Aorta (tissue), 5 donors: ENCODE data around the gene COBLL1. TPM values are rescaled to one million over a fixed set of nuclear protein-coding genes. Genes with fewer than 3 reads are reported as not detected.

Experiments used
- ATAC-seq: fragments of 200-7000 bp; cut with Tn5 transposase; one replicate; pipeline ENCODE4 v1.9.1; 2022; ENCODE audit warnings: moderate library complexity; ENCODE audit not compliant: low FRiP score
- DNase-seq, 2 donors: peaks; one replicate each; pipeline ENCODE4 v3.0.0-alpha.2; 2020
- H3K27ac ChIP-seq, 2 donors: one replicate each; pipeline ENCODE4 v1.5.1; 2013; ENCODE audit warnings: low read length in 2 of 2, mild to moderate bottlenecking in 2 of 2, moderate library complexity in 2 of 2, control low read depth in 1 of 2, inconsistent platforms in 1 of 2, low read depth in 1 of 2
- H3K27me3 ChIP-seq, 2 donors: one replicate each; pipeline ENCODE4 v1.6.1; 2013; ENCODE audit warnings: control low read depth in 1 of 2, low read length in 1 of 2, mild to moderate bottlenecking in 1 of 2, moderate library complexity in 1 of 2; ENCODE audit not compliant: insufficient read depth in 2 of 2, control insufficient read depth in 1 of 2
- H3K36me3 ChIP-seq, 2 donors: one replicate each; pipeline ENCODE4 v1.6.1; 2013; ENCODE audit warnings: control low read depth in 1 of 2, low read length in 1 of 2, mild to moderate bottlenecking in 1 of 2; ENCODE audit not compliant: insufficient read depth in 2 of 2, control insufficient read depth in 1 of 2
- H3K4me1 ChIP-seq, 2 donors: one replicate each; pipeline ENCODE4 v1.6.1; 2013; ENCODE audit warnings: low read length in 2 of 2, control low read depth in 1 of 2, mild to moderate bottlenecking in 1 of 2, moderate library complexity in 1 of 2; ENCODE audit not compliant: insufficient read depth in 2 of 2, control insufficient read depth in 1 of 2
- H3K4me3 ChIP-seq, 2 donors: one replicate each; pipeline ENCODE4 v1.5.1; 2013; ENCODE audit warnings: low read length in 2 of 2, control low read depth in 1 of 2, mild to moderate bottlenecking in 1 of 2
- H3K9me3 ChIP-seq: one replicate; pipeline ENCODE4 v1.6.1; 2013; ENCODE audit warnings: mild to moderate bottlenecking, low read length; ENCODE audit not compliant: control insufficient read depth
- WGBS, 2 donors: extraction: QIAGEN DNeasy Blood & Tissue Kit; methylation state at CpG; one replicate each; pipeline ENCODE4 v1.1.7; 2013; 5-methylcytosine and 5-hydroxymethylcytosine counted together
- intact Hi-C, 2 donors: fragments of 100-400 bp; cut with DNase I; formaldehyde crosslinking; loops; one replicate each; pipeline versions ENCODE4 v1.14.2 to v1.15.0; 2022
- polyA plus RNA-seq, 2 donors: library from polyadenylated mRNA; stranded (reverse); fragments of 200-250 nt; gene quantifications; one replicate each; pipeline ENCODE4 v1.2.3, GENCODE V29; 2013
- total RNA-seq, 2 donors: library from RNA; stranded (reverse); fragmentation: NEBNext Ultra II Directional; extraction: Animal tissue kit (Norgen Biotek cat#: 25700); gene quantifications; one replicate each; pipeline ENCODE4 v1.2.1, GENCODE V29; 2021
- donor health status: healthy with polysubstance abuse.
- donor health status: Bipolar disorder and iron deficiency.
- donor health status: DM: no; HTN: no; CAD: no.
- donor health status: DM: no; HTN: no; CAD: no.
- donor health status: DM: yes; HTN: yes; CAD: no.

Gene COBLL1
- total and polyA plus RNA-seq, 4 donors = 20.2 to 101 (median 42.8) TPM

GRCh38 chr2:164677271-164677670 lies 164.4 kb downstream of the COBLL1 start:
- no peaks in the 10 kb centered on the region for H3K27me3 ChIP-seq
- no peak overlapping the region for H3K4me3 ChIP-seq
- ATAC-seq (no peak), DNase-seq (no peak)
- no peaks in the 10 kb centered on the region for H3K9me3 ChIP-seq
- intact Hi-C loops = no loop called here
- no peak overlapping the region for H3K27ac ChIP-seq
- peaks cover 0 to 5% of the 10 kb centered on the region in 2 donors for H3K36me3 ChIP-seq
- no peaks in the 10 kb centered on the region for H3K4me1 ChIP-seq
- WGBS, 2 donors = 88 to 89% methylated on average over 1 of the region's 1 CpG

- no peaks in the 10 kb centered on the region for H3K9me3 ChIP-seq
- 90 to 94% methylated on average over 2 of the region's 2 CpGs for WGBS, 2 donors
- no peak for DNase-seq
- H3K36me3 ChIP-seq = no peaks in the 10 kb centered on the region
- H3K27me3 ChIP-seq = no peaks in the 10 kb centered on the region
- H3K27ac ChIP-seq = no peak overlapping the region
- intact Hi-C loops = no loop called here
- no peak for ATAC-seq
- H3K4me3 ChIP-seq = no peak overlapping the region
- H3K4me1 ChIP-seq = peaks cover 0 to 3% of the 10 kb centered on the region in 2 donors
These were observed 165.9 kb downstream of the COBLL1 start for GRCh38 chr2:164675687-164676086.

- Histone ChIP-seq H3K27ac (no peak overlapping the region), H3K9me3 (no peaks in the 10 kb centered on the region), H3K36me3 (no peaks in the 10 kb centered on the region), H3K4me1 (peaks cover 0 to 3% of the 10 kb centered on the region in 2 donors), H3K4me3 (no peak overlapping the region), H3K27me3 (no peaks in the 10 kb centered on the region)
- ATAC-seq (no peak), DNase-seq (no peak)
- 86 to 88% methylated on average over 2 of the region's 2 CpGs for WGBS, 2 donors
- intact Hi-C loops = no loop called here
These were observed 166.6 kb downstream of the COBLL1 start for GRCh38 chr2:164675027-164675426.

GRCh38 chr2:164671664-164672396 lies 169.8 kb downstream of the COBLL1 start:
- no peak for DNase-seq
- H3K36me3 ChIP-seq = no peaks in the 10 kb centered on the region
- peak; percentile 64 for ATAC-seq
- intact Hi-C loops = loop anchor here in 1 of 2 donors (5.0 kb wide), 1 partner anchor 50 kb away; the partner anchor contains the start of gene GRB14
- peaks cover 0 to 3% of the 10 kb centered on the region in 2 donors for H3K4me1 ChIP-seq
- no peak overlapping the region for H3K27ac ChIP-seq
- no peak overlapping the region for H3K4me3 ChIP-seq
- H3K9me3 ChIP-seq = no peaks in the 10 kb centered on the region
- 71 to 74% methylated on average over 4 of the region's 4 CpGs for WGBS, 2 donors
- H3K27me3 ChIP-seq = no peaks in the 10 kb centered on the region

GRCh38 chr2:164669291-164669690 lies 172.3 kb downstream of the COBLL1 start:
- Histone ChIP-seq H3K36me3 (no peaks in the 10 kb centered on the region), H3K4me3 (no peak overlapping the region), H3K4me1 (peaks cover 0 to 3% of the 10 kb centered on the region in 2 donors), H3K9me3 (no peaks in the 10 kb centered on the region), H3K27me3 (no peaks in the 10 kb centered on the region), H3K27ac (no peak overlapping the region)
- intact Hi-C loops = no loop called here
- ATAC-seq (no peak), DNase-seq (no peak)

- no peak for DNase-seq
- no peaks in the 10 kb centered on the region for H3K9me3 ChIP-seq
- intact Hi-C loops = no loop called here
- no peaks in the 10 kb centered on the region for H3K27me3 ChIP-seq
- peaks cover 0 to 3% of the 10 kb centered on the region in 2 donors for H3K4me1 ChIP-seq
- H3K27ac ChIP-seq = no peak overlapping the region
- H3K4me3 ChIP-seq = no peak overlapping the region
- ATAC-seq = no peak
- no peaks in the 10 kb centered on the region for H3K36me3 ChIP-seq
- 90 to 92% methylated on average over 2 of the region's 2 CpGs for WGBS, 2 donors
These were observed 174.1 kb downstream of the COBLL1 start for GRCh38 chr2:164667566-164667965.

GRCh38 chr2:164664070-164664469 lies 177.6 kb downstream of the COBLL1 start:
- Histone ChIP-seq H3K9me3 (no peaks in the 10 kb centered on the region), H3K36me3 (no peaks in the 10 kb centered on the region), H3K4me3 (no peak overlapping the region), H3K27me3 (no peaks in the 10 kb centered on the region), H3K4me1 (no peaks in the 10 kb centered on the region), H3K27ac (no peak overlapping the region)
- no peak for ATAC-seq
- intact Hi-C loops = no loop called here
- no peak for DNase-seq

GRCh38 chr2:164662868-164663631 lies 178.6 kb downstream of the COBLL1 start:
- DNase-seq = no peak
- no peak for ATAC-seq
- Histone ChIP-seq H3K27ac (no peak overlapping the region), H3K27me3 (no peaks in the 10 kb centered on the region), H3K9me3 (no peaks in the 10 kb centered on the region), H3K4me3 (no peak overlapping the region), H3K36me3 (no peaks in the 10 kb centered on the region), H3K4me1 (no peaks in the 10 kb centered on the region)
- intact Hi-C loops = no loop called here
- WGBS, 2 donors = 96 to 97% methylated on average over 1 of the region's 1 CpG

GRCh38 chr2:164662066-164662465 lies 179.6 kb downstream of the COBLL1 start:
- H3K9me3 ChIP-seq = no peaks in the 10 kb centered on the region
- H3K4me1 ChIP-seq = no peaks in the 10 kb centered on the region
- H3K4me3 ChIP-seq = no peak overlapping the region
- no peak overlapping the region for H3K27ac ChIP-seq
- no peak for DNase-seq
- WGBS, 2 donors = 52 to 67% methylated on average over 1 of the region's 1 CpG
- no peak for ATAC-seq
- intact Hi-C loops = no loop called here
- no peaks in the 10 kb centered on the region for H3K36me3 ChIP-seq
- H3K27me3 ChIP-seq = no peaks in the 10 kb centered on the region
